Neural progenitor cell (in vitro differentiated cells): ENCODE measurements around the gene USP13. TPM values are rescaled to one million over a fixed set of nuclear protein-coding genes. Genes with fewer than 3 reads are reported as not detected.

Experiments
- DNase-seq: peaks from one replicate; pipeline ENCODE4 v3.0.0-alpha.2; 2016; ENCODE audit warnings: low spot score
- H2AFZ ChIP-seq: fragments of 200-600 bp; sonication (generic); replicated peaks from 2 replicates; pipeline ENCODE4 v1.6.1; 2016; ENCODE audit warnings: antibody characterized with exemption
- H3F3A ChIP-seq: fragments of 200-600 bp; sonication (generic); 2 replicates; pipeline ENCODE4 v1.6.1; 2016; ENCODE audit warnings: antibody characterized with exemption, low read depth
- H3K27ac ChIP-seq: fragments of 200-600 bp; sonication (generic); 2 replicates; pipeline ENCODE4 v1.5.1; 2016; ENCODE audit warnings: mild to moderate bottlenecking
- H3K27me3 ChIP-seq: fragments of 200-600 bp; sonication (generic); 2 replicates; pipeline ENCODE4 v1.6.1; 2016; ENCODE audit warnings: mild to moderate bottlenecking, moderate library complexity
- H3K36me3 ChIP-seq: fragments of 200-600 bp; sonication (generic); 2 replicates; pipeline ENCODE4 v1.5.1; 2016
- H3K4me1 ChIP-seq: fragments of 200-600 bp; sonication (generic); 2 replicates; pipeline ENCODE4 v1.6.1; 2016; ENCODE audit warnings: mixed run types
- H3K4me2 ChIP-seq: fragments of 200-600 bp; sonication (generic); 2 replicates; pipeline ENCODE4 v1.6.1; 2016
- H3K4me3 ChIP-seq: fragments of 200-600 bp; sonication (generic); 2 replicates; pipeline ENCODE4 v1.5.1; 2016
- H3K79me2 ChIP-seq: fragments of 200-600 bp; sonication (generic); 2 replicates; pipeline ENCODE4 v1.6.1; 2016; ENCODE audit warnings: low read depth
- H3K9ac ChIP-seq: fragments of 200-600 bp; sonication (generic); 2 replicates; pipeline ENCODE4 v1.6.1; 2016
- H3K9me3 ChIP-seq: fragments of 200-600 bp; sonication (generic); 2 replicates; pipeline ENCODE4 v1.5.1; 2016; ENCODE audit warnings: low read depth
- H4K20me1 ChIP-seq: fragments of 200-600 bp; sonication (generic); 2 replicates; pipeline ENCODE4 v1.6.1; 2016; ENCODE audit warnings: low read depth
- H3K27ac Mint-ChIP-seq: 3 replicates; pipeline ENCODE4 v1.8.0; 2021; ENCODE audit warnings: mixed read lengths
- H3K27me3 Mint-ChIP-seq: 2 replicates; pipeline ENCODE4 v1.8.0; 2022; ENCODE audit warnings: low read depth, mild to moderate bottlenecking, inconsistent platforms, moderate library complexity, mixed read lengths; ENCODE audit not compliant: insufficient read depth
- H3K36me3 Mint-ChIP-seq: 3 replicates; pipeline ENCODE4 v1.8.0; 2021; ENCODE audit warnings: mixed read lengths
- H3K4me1 Mint-ChIP-seq: 3 replicates; pipeline ENCODE4 v1.8.0; 2021; ENCODE audit warnings: mixed read lengths
- H3K4me3 Mint-ChIP-seq: 3 replicates; pipeline ENCODE4 v1.8.0; 2021; ENCODE audit warnings: mild to moderate bottlenecking, moderate library complexity, mixed read lengths
- H3K9me3 Mint-ChIP-seq: 3 replicates; pipeline ENCODE4 v1.8.0; 2020; ENCODE audit warnings: mixed read lengths
- CTCF ChIP-seq: fragments of 200-600 bp; sonication (generic); IDR thresholded peaks from 2 replicates; pipeline ENCODE4 v1.5.1; 2017; ENCODE audit warnings: antibody characterized with exemption, mild to moderate bottlenecking
- EZH2 ChIP-seq: fragments of 200-600 bp; sonication (generic); IDR thresholded peaks from 2 replicates; pipeline ENCODE4 v1.6.1; 2017; ENCODE audit warnings: antibody characterized with exemption, mild to moderate bottlenecking, moderate library complexity
- EZH2phosphoT487 ChIP-seq: fragments of 200-600 bp; sonication (generic); IDR thresholded peaks from 2 replicates; pipeline ENCODE4 v1.6.1; 2017; ENCODE audit warnings: antibody characterized with exemption
- total RNA-seq: library from RNA; depleted of rRNA; stranded (reverse); fragments of >200 nt; gene quantifications from 2 replicates; pipeline ENCODE4 v1.2.3, GENCODE V29; 2015; ENCODE audit warnings: low replicate concordance

USP13 gene
- total RNA-seq, 1 donor from 2014 or later = 17.7 TPM

- H3K27ac Mint-ChIP-seq = no peak overlapping the region
- Histone ChIP-seq H3K27ac (no peak overlapping the region), H3K79me2 (no peaks in the 10 kb centered on the region), H2AFZ (no peak overlapping the region), H3K27me3 (no peaks in the 10 kb centered on the region), H3K36me3 (peaks cover 7% of the 10 kb centered on the region), H3F3A (no peaks in the 10 kb centered on the region), H3K4me2 (no peak overlapping the region), H3K4me3 (no peak overlapping the region), H3K9ac (no peak overlapping the region), H3K4me1 (no peaks in the 10 kb centered on the region), H3K9me3 (no peaks in the 10 kb centered on the region), H4K20me1 (no peaks in the 10 kb centered on the region)
- no peak for TF ChIP-seq EZH2
- no peak for TF ChIP-seq EZH2phosphoT487
- TF ChIP-seq CTCF = no peak
- H3K4me1 Mint-ChIP-seq = no peaks in the 10 kb centered on the region
- H3K27me3 Mint-ChIP-seq = no peaks in the 10 kb centered on the region
- no peak for DNase-seq
- peaks cover 46% of the 10 kb centered on the region for H3K36me3 Mint-ChIP-seq
- no peaks in the 10 kb centered on the region for H3K9me3 Mint-ChIP-seq
- H3K4me3 Mint-ChIP-seq = no peak overlapping the region
Observed at GRCh38 chr3:179760944-179761343, 108.1 kb downstream of the USP13 start.

- Histone ChIP-seq H3F3A (no peaks in the 10 kb centered on the region), H3K9ac (no peak overlapping the region), H3K36me3 (peaks cover 4% of the 10 kb centered on the region), H3K4me1 (no peaks in the 10 kb centered on the region), H2AFZ (no peak overlapping the region), H3K4me3 (no peak overlapping the region), H3K79me2 (no peaks in the 10 kb centered on the region), H3K9me3 (no peaks in the 10 kb centered on the region), H4K20me1 (no peaks in the 10 kb centered on the region), H3K4me2 (no peak overlapping the region), H3K27ac (no peak overlapping the region), H3K27me3 (no peaks in the 10 kb centered on the region)
- Mint-ChIP-seq H3K27ac (no peak overlapping the region), H3K27me3 (peaks cover 2% of the 10 kb centered on the region), H3K4me1 (no peaks in the 10 kb centered on the region), H3K36me3 (peaks cover 42% of the 10 kb centered on the region), H3K4me3 (no peak overlapping the region), H3K9me3 (no peaks in the 10 kb centered on the region)
- TF ChIP-seq EZH2 (no peak), CTCF (no peak), EZH2phosphoT487 (no peak)
- no peak for DNase-seq
Observed at GRCh38 chr3:179765396-179765795, 112.6 kb downstream of the USP13 start.

GRCh38 chr3:179766416-179767133 lies 113.7 kb downstream of the USP13 start:
- Histone ChIP-seq H3K36me3 (peaks cover 4% of the 10 kb centered on the region), H3K9me3 (no peaks in the 10 kb centered on the region), H3K4me3 (no peak overlapping the region)

More at GRCh38 chr3:179766416-179767133, 113.7 kb downstream of the USP13 start:
- H2AFZ ChIP-seq = no peak overlapping the region
- Mint-ChIP-seq H3K4me3 (no peak overlapping the region), H3K27ac (no peak overlapping the region), H3K4me1 (no peaks in the 10 kb centered on the region), H3K9me3 (no peaks in the 10 kb centered on the region), H3K36me3 (peaks cover 34% of the 10 kb centered on the region), H3K27me3 (peaks cover 2% of the 10 kb centered on the region)
- no peak overlapping the region for H3K4me2 ChIP-seq
- no peak overlapping the region for H3K27ac ChIP-seq
- no peaks in the 10 kb centered on the region for H4K20me1 ChIP-seq
- H3K79me2 ChIP-seq = no peaks in the 10 kb centered on the region
- TF ChIP-seq CTCF (no peak), EZH2 (no peak), EZH2phosphoT487 (no peak)
- no peak overlapping the region for H3K9ac ChIP-seq
- no peak for DNase-seq
- H3K27me3 ChIP-seq = no peaks in the 10 kb centered on the region
- H3F3A ChIP-seq = no peaks in the 10 kb centered on the region
- H3K4me1 ChIP-seq = no peaks in the 10 kb centered on the region
